SK-N-SH treated with all-trans-retinoic acid at 6 μM for 48 hours (cell line): ENCODE measurements around the gene NF1.

Experiments used
- ARNTL ChIP-seq: fragments of 450-650 bp; formaldehyde crosslinking; IDR thresholded peaks from 2 replicates; pipeline ENCODE4 v1.5.0; 2020; ENCODE audit warnings: low read depth, mild to moderate bottlenecking, moderate library complexity, borderline replicate concordance
- BACH2 ChIP-seq: fragments of 250-450 bp; sonication (Bioruptor Pico); IDR thresholded peaks from 2 replicates; pipeline ENCODE4 v1.9.0; 2021; ENCODE audit warnings: mild to moderate bottlenecking, borderline replicate concordance
- CREB5 ChIP-seq: fragments of 250-450 bp; sonication (Bioruptor Pico); IDR thresholded peaks from 2 replicates; pipeline ENCODE4 v1.5.1; 2020; ENCODE audit warnings: low read depth, mild to moderate bottlenecking, moderate library complexity
- ESRRG ChIP-seq: fragments of 250-450 bp; sonication (Bioruptor Pico); IDR thresholded peaks from 2 replicates; pipeline ENCODE4 v1.6.1; 2021; ENCODE audit warnings: mild to moderate bottlenecking
- ISL1 ChIP-seq: fragments of 250-450 bp; sonication (Bioruptor Pico); IDR thresholded peaks from 2 replicates; pipeline ENCODE4 v2.1.2; 2022; ENCODE audit warnings: mild to moderate bottlenecking, moderate library complexity
- PATZ1 ChIP-seq: fragments of 250-450 bp; sonication (Bioruptor Pico); IDR thresholded peaks from 2 replicates; pipeline ENCODE4 v1.8.0; 2020; ENCODE audit warnings: mild to moderate bottlenecking, moderate library complexity, borderline replicate concordance
- SNAI2 ChIP-seq: fragments of 250-450 bp; sonication (Bioruptor Pico); IDR thresholded peaks from 2 replicates; pipeline ENCODE4 v1.5.0; 2020; ENCODE audit warnings: mild to moderate bottlenecking, moderate library complexity
- TCF4 ChIP-seq: fragments of 250-450 bp; sonication (Bioruptor Pico); IDR thresholded peaks from 2 replicates; pipeline ENCODE4 v1.8.0; 2021; ENCODE audit warnings: mild to moderate bottlenecking, moderate library complexity, borderline replicate concordance
- ZC3H10 ChIP-seq: fragments of 250-450 bp; sonication (Bioruptor Pico); IDR thresholded peaks from 2 replicates; pipeline ENCODE4 v1.5.1; 2021; ENCODE audit warnings: mild to moderate bottlenecking, moderate library complexity
- ZFP30 ChIP-seq: fragments of 450-650 bp; formaldehyde crosslinking; IDR thresholded peaks from 2 replicates; pipeline ENCODE4 v1.5.0; 2022; ENCODE audit warnings: mild to moderate bottlenecking, moderate library complexity
- ZNF8 ChIP-seq: fragments of 450-650 bp; formaldehyde crosslinking; IDR thresholded peaks from 2 replicates; pipeline ENCODE4 v1.5.0; 2020; ENCODE audit warnings: mild to moderate bottlenecking, moderate library complexity

GRCh38 chr17:31251105-31251969 is 156.6 kb downstream of the NF1 start:
- no peak for TF ChIP-seq TCF4 (CRISPR knock-in tag)
- no peak for TF ChIP-seq ISL1 (CRISPR knock-in tag)
- TF ChIP-seq SNAI2, result no peak
- TF ChIP-seq ESRRG (CRISPR knock-in tag), result no peak
- TF ChIP-seq ZFP30 (CRISPR knock-in tag), result no peak
- TF ChIP-seq BACH2 (CRISPR knock-in tag), result no peak
- no peak for TF ChIP-seq CREB5 (CRISPR knock-in tag)
- no peak for TF ChIP-seq PATZ1 (CRISPR knock-in tag)
- no peak for TF ChIP-seq ZC3H10 (CRISPR knock-in tag)
- no peak for TF ChIP-seq ZNF8 (CRISPR knock-in tag)
- no peak for TF ChIP-seq ARNTL
